Stimulated activated CD4-positive, alpha-beta T cell treated with anti-CD3 and anti-CD28 coated beads, Interleukin-12 subunit alpha, Interleukin-12 subunit beta, amount 100 ng/mL, for 24 hours (primary cell): ENCODE measurements around the gene ACOD1.
"Not testable (repeated sequence)": the region's sequence is repeated elsewhere in the genome, so short reads cannot be mapped to it uniquely, and the experiment has no call there.

ENCODE experiments used
- DNase-seq, 2 experiments: peaks; one replicate each; pipeline ENCODE4 v3.0.0-alpha.2; 2020; ENCODE audit warnings: low read depth in 2 of 2

Gene ACOD1

GRCh38 chr13:76953968-76954367, 5.7 kb downstream of the ACOD1 start:
- no peak for DNase-seq

GRCh38 chr13:76954538-76954937, 6.2 kb downstream of the ACOD1 start:
- DNase-seq, result no peak

DNA sequence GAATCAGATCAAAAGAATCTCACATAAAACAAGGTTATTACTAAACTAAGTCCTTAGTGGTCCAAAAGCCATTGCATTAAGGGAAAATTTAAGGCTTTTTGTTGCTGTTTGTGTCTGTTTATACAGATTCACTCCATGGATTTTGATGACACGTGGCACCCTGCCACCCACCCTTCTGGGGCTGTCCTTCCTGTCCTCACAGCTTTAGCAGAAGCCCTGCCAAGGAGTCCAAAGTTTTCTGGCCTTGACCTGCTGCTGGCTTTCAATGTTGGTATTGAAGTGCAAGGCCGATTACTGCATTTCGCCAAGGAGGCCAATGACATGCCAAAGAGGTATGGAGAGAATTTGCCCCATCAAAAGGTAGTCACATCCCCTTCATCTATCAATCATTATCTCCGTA, 6.9 kb downstream of the ACOD1 start:
- no peak for DNase-seq

DNA sequence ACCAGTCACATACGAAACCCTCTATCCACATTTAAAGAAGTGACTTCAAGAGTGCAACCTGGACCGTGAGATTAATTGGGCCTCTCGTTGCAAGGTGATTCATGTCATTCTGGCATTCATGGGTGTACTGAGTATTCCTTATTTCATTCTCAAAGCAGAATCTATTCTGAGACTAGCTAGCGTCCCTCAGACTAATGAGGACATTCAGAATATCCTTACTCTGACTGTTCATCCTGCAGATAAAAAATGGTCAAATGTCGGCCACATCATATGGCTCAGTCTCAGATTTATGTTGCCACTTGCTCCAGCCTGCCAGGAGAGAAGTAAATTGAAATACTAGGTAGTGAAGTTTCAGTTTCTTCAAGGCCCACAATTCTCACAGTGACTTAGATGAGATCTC, 7.3 kb downstream of the ACOD1 start:
- DNase-seq, result no peak

DNA sequence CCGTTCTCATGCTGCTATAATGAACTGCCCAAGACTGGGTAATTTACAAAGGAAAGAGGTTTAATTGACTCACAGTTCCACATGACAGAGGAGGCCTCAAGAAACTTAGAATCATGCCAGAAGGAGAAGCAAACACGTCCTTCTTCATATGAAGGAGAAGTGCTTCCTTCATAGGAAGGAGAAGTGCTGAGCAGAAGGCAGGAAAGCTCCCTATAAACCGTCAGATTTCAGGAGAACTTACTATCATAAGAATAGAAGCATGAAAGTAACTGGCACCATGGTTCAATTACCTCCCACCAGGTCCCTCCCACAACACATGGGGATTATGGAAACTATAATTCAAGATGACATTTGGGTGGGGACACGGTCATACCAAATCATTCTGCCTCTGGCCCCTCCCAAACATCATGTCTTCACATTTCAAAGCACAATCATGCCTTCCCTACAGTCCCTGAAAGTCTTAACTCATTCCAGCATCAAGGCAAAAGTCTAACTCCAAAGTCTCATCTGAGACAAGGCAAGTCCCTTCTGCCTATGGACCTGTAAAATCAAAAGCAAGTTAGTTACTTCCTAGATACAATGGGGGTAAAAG, 10.6 kb downstream of the ACOD1 start:
- DNase-seq, result no peak

DNA sequence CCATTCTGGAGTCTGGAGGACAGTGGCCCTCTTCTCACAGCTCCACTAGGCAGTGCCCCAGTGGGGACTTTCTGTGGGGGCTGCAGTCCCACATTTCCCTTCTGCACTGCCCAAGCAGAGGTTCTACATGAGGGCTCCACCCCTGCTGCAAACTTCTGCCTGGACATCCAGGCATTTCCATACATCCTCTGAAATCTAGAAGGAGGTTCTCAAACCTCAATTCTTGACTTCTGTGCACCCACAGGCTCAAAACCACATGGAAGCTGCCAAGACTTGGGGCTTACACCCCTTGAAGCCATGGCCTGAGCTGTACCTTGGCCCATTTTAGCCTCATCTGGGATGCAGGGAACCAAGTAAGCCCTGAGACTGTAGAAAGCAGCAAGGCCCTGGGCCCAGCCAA, 11.4 kb downstream of the ACOD1 start:
- not testable (repeated sequence) for DNase-seq

DNA sequence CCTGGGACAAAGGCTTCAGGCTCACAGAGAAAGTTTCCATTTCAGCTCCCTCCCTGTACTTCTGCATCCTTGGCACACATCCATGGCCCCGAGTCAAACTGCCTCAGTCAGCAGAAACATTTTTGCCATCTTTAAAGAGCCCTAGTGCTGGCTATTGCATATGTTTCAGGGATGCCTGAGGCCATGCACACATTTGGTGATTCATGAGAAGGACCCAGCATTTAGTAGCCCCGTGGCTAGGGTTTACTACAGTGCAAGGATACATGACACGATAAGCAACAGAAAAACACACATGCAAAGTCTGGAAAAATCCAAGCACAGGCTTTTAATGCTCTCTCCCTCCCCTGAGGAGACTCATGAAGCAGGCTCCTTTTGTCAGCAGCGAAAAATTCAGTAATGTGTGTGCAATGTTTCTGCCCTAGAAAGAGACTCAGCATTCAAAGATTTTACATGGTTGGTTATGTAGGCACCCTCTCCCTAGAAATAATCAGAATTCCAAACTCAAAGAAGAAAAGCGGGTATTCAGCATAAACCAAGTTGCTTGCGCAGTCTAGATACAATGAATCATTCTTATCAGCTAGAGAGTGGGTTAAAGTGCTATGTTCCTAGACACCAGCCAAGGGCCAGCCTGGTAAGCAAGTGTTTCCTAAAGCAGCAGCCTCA, 17.6 kb downstream of the ACOD1 start:
- DNase-seq, result no peak

- no peak for DNase-seq
These were observed 18.7 kb downstream of the ACOD1 start for GRCh38 chr13:76967031-76967430.

GRCh38 chr13:76968041-76968440, 19.7 kb downstream of the ACOD1 start:
- DNase-seq, result no peak

GRCh38 chr13:76969488-76970365, 21.4 kb downstream of the ACOD1 start:
- DNase-seq, result no peak

DNA sequence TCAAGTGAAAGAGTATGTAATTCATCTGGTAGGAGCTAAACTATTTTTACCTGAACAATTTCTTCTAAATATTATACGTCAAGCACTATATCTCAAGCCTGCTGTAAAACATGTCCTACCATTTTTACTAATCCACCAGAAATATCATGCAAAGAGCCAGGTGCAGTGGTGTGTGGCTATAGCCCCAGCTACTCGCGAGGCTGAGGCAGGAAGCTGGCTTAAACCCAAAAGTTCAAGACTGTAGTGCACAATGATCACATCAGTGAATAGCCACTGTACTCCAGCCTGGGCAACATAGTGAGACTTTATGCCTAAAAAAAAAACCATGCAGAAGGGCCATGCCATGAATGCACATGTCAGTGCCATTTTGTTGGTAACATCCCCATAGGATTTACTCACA, 22.9 kb downstream of the ACOD1 start:
- DNase-seq, result no peak

DNA sequence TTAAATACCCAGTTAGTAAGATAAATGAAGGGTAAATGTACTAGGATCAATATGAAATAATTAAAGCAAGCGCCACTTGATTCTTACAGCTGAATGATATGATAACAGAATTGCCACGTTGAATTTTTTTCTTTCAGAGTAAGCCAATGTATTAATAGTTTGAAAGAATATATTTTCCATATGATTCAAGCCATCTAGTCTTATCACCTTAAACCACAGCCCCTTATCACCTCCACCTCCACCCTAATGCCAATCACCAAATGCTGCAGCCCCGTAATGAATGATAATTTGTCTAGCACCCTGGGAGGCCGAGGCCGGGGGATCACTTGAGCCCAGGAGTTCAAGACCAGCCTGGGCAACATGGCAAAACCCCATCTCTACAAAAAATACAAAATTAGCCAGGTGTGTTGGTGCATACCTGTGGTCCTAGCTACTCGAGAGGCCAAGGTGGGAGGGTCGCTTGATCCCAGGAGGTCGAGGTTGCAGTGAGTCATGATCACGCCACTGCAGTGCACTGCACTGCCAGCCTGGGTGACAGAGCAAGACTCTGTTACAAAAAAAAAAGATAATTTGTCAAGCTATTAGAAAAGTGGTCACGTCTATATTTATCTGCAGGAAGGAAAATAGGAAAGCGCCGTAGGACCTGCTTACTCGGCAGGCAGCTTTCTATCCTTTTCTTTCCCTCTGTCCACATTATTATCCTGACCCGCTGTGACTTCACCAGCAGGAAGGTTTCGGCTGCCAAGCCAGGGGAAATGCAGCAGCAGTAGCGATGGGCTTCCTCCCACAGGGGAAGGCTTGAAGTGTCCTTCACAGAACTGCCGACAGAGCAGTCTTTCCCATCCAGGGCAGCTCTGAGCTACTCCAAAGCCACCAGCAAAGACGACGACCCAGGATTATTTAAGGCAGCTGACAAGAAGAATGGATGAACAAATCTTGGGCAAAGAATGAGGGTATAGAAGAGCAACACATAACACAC, 23.8 kb downstream of the ACOD1 start:
- DNase-seq, result no peak

DNA sequence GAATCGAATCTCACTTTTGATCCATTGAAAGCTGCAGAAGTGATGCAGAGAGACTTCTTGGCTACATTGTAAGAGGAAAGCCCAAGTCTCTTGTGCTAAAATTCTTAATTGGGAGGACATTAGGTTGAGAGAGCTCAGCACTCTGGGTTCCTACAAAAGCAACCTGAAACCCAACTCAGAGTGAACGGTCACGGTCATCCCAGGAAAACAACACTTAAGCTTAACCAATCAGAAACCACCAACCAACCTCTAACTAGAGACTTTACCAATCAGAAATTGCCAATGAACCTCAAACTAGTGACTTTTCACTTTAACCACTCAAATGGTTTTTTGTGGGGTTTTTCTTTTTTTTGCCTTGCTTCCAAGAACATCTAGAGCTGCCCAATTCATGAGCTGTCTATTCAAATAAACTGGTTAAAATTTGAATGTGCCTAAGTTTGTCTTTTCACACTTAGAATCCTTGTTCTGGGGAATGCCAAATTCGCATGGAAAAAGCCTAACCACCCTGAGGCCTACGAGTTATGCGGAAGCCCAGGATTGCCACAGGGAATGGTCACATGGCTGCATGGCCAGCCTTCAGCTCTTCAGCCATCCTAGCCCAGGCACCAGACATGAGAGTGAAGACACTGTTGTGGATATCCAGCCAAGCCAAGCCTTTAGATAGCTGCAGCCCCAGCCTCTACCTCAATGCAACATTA, 25.8 kb downstream of the ACOD1 start:
- no peak for DNase-seq

DNA sequence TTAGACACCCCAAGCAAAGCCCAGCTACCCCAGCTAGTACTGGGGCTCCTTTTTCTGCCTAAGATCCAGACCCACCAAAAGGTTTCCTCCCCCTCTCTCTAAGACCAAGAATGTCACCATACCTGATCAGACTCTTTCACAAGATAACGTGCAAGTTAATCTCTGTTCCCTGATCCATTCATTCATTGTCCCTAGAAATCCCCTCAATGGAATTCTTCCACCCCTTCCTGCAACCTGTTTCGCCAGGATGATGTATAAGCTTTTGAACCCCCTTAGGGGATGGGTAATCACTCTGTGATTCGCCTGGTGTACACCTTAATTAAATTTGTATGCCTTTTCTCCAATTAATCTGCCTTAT, 26.3 kb downstream of the ACOD1 start:
- no peak for DNase-seq

- no peak for DNase-seq
These were observed 27.6 kb downstream of the ACOD1 start for GRCh38 chr13:76975863-76976262.

GRCh38 chr13:76976490-76976889, 28.2 kb downstream of the ACOD1 start:
- DNase-seq, result no peak

DNA sequence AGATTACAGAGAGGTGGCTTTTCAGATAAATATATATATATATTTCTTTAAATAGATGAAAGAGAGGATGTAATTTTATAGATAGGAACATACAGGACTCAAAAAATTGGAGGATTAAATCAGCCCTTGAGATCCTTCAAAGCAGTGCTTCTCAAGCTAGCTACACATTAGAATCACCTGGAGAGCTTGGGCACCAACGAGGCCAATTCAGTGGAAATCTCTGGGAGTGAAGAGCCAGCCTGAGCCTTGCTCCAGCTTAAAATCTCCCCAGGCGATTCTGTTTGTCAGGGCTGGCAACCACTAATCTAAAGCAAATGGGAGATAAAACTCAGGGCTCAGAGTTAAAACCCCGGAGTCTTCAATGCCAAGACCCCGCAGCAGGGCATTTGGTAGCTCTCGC, 28.6 kb downstream of the ACOD1 start:
- DNase-seq, result no peak

- DNase-seq, result peak; percentile 69 to 86
These were observed 31.9 kb downstream of the ACOD1 start for GRCh38 chr13:76980075-76980718.

DNA sequence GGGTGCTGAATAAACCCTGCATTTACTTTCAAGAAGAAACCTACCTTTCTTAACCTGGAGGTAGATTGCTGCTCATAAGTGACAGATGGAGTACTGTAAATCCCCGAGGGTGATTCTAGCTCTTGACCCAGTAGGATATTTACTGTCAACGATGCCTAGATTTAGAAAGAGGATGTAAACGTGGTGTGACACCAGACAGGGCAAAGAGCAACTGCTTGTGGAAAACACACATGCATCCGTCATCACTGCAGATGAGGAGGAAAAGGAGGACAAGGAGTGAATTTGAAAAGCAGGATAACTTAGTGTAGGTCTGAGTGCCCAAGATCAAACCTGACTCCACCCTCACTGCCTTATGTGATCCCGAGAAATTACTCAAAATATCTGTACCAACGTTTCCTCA, 33.8 kb downstream of the ACOD1 start:
- DNase-seq, result no peak

DNA sequence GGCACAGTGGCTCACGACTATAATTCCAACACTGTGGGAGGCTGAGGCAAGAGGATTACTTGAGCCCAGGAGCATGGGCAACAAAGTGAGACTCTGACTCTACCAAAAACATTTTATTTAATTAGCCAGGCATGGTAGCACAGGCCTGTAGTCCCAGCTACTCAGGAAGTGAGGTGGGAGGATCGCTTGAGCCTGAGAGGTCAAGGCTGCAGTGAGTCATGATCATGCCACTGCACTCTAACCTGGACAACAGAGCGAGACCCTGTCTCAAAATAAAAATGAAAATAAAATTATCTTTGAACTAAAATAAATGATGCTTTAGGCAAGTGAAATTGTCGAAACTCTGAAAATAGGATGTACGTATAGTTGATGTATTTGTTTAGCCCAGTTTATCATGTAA, 35.4 kb downstream of the ACOD1 start:
- DNase-seq, result no peak

- DNase-seq, result peak; percentile 35 to 59
These were observed 43.1 kb downstream of the ACOD1 start for GRCh38 chr13:76991432-76991795.
